HG03103 (cell line): Measurements from ENCODE around the gene ABLIM2.

ENCODE experiments used
- ATAC-seq: cut with Tn5 transposase; IDR thresholded peaks from one replicate; pipeline ENCODE4 v1.9.1; 2021; ENCODE audit warnings: low read depth; ENCODE audit not compliant: unreplicated experiment

The ABLIM2 gene

DNA sequence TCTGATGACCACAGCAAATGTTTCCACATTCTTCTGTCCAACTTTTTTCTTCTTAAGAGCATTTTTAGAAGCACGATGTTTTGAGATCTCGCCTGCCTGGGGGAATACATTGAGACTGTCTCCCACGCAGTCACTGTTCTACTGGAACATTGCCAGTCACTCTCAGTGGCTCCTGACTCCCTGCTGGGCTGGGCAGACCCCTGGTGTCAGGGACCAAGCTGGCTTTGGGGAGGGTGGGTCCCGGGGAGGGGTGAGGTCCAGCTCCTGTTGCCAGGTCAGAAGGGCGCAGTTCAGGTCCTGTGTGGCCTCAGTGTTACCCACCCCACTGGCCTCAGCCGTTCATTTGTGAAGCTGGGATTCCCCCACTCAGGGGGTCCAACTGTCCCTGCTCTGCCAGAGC, 18.9 kb upstream of the ABLIM2 start:
- no peak for ATAC-seq

DNA sequence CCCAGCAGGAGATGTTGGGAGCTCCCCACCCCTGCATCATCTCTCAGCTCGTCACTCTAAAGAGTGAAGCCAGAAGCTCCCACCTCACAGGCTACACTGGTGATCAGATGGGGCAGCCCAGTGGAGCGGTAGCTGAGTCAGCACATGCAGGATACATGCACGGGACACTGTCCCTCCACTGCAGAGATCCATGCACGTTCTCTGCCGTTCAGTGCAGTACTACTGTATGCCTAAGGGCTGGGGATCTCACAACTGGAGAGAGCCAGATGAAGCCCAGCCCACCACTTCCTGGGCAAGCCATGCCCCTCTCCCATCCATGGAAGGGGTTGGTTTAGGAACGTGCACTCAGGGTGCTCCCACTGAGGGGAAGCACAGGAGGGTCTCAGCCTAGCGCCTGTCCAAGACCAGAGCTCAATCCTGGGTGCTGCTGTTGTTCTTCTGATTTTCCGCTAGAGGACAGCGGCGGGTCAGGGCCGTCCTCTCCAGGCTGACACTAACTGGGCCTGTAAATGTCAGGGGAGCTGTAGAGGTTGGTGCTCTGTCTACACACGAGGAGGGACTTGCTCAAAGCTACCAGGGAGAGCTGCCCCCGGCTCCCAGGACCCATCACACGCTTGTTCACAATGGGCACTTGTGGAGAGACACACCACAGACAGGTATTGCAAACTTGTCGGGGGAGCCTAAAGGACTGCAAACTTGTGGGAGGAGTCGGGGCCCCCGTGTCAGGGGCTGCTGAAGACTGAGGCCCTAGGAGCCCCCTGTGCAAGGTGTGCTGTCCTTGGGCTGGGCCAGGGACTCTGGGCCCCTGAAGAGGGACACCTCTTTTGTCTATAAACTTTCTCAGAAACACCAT, 18.2 kb upstream of the ABLIM2 start:
- ATAC-seq = peak; percentile 50

- ATAC-seq = no peak
Observed at GRCh38 chr4:8175686-8176085, 17.1 kb upstream of the ABLIM2 start.

DNA sequence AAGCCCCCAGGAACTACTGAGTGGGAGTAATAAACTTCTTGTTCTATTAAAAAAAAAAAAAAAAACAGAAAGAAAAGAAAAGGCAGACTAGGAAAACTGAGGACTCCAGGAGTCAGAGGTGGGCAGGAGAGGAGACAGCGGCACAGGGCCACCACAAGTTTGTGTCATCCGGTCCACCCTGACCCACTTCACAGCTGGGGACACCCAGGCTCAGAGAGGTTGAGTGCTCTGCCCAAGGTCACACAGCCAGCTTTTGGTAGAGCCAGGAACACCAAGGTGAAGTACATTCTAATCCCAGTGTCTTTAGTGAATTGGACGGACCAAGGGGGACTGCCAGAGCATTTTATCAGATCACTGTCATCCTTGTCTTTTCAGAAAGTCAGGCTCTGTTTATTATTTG, 16.4 kb upstream of the ABLIM2 start:
- no peak for ATAC-seq

DNA sequence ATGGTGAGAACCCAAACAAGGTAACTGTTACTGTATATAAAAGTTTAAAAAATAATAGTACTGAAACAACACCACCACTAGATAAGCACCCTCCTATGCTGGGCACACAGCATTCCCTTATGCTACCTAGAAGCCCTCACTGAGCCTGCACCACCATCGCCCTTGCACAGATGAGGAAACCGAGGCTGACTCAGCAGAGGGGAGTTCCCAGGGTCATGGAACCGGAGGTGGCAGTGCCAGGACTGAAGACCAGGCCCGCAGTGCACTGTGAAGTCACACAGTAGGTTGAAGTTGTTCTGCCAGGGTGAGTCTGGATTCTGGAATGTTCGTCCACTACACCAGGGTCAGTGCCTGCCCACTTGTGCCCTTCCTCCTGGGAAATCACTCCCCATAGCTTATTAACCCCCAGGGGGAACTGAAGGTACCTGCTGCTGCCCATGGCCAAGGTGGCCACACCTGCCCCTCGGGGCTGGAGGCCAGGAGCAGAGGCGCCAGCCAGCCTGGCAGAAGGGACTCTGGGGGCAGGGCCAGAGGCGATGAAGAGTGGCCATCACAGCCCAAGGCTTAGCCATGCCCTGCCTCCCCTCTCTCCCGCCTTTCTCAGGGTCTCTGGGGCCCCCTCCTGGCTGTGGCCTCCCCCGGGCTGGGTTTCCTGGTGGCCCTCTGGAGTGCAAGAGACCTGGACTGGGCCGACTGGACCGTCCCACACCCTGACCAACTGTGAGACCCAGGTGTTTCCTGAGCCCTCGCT, 15.1 kb upstream of the ABLIM2 start:
- ATAC-seq = no peak

GRCh38 chr4:8171984-8172924, 13.6 kb upstream of the ABLIM2 start:
- ATAC-seq = peak; percentile 70

GRCh38 chr4:8171266-8171665, 12.7 kb upstream of the ABLIM2 start:
- ATAC-seq = no peak

DNA sequence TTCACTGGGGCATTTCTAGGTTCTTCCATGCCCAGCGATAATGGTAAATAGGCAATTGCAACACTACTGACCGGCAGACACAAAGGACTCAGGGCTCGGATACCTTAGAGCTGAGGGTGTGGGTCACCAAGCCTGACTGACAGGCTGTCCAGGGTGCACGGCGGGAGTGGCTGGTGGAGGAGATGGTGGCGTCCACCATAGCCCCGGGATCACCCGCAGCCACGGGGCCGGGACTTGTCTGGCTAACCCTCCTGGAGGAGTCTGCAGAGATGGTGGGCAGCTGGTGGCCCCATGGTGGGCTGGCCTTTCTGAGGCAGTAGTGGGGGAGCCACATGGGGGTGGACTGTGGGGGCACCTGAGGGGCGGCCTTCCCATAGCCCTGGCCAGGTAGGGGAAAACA, 11.7 kb upstream of the ABLIM2 start:
- no peak for ATAC-seq

DNA sequence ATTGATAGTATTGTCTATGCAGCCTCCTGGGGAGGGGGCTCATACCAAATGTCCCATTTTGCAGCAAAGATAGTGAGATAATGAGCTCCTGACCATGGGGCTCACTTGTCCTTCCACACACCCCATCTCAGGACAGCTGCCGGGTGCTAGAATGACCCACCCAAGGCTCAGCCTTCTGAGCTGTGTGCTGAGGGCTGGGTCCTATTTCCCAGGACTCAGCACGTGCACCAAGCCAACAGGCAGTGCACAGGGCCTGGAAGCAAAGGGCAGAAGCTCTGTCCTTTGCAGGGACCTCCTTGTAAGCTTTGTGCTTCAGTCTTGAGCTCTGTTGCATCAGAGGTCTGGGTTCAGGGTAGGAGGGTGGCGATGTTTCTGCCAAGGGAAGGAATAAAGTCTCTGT, 11.2 kb upstream of the ABLIM2 start:
- no peak for ATAC-seq

- no peak for ATAC-seq
Observed at GRCh38 chr4:8168832-8169598, 10.4 kb upstream of the ABLIM2 start.

DNA sequence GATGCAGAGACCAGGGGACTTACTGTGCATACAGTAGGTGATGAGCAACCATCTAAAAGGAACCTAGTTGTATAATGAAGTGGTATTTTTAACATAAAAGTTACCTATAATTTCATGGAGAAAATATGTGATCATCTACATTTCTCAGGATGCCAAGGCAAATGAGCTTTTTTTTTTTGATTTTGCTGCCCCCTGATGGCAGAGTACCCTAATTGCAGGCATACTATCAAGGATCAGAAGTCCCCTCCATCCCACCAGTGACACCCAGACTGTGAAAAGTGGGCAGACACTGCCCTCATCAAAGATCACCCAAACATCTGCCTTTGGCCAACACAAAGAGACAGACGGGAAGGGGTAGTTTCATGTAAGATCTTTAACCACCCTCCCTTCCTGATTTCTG, 9.6 kb upstream of the ABLIM2 start:
- no peak for ATAC-seq

DNA sequence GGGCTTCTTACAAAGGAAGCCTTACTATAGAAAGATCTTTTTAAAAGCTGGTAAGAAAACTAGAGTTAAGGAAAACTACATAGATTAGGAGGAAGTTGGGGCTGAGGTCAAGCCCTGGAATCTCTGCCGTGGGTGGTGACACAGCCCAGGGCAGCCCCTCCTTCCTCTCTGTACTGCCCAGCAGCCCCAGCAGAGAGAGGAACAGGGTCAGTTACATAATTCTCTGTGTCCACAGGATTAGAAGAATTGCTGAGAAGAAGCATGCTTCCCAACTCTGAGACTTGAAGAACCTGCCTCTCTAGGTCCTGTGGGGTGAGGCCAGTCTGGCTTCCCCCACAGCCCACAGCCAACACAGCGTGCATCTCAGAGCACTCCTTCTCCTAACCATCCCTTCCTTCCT, 9.2 kb upstream of the ABLIM2 start:
- no peak for ATAC-seq

- ATAC-seq = no peak
Observed at GRCh38 chr4:8167291-8167690, 8.7 kb upstream of the ABLIM2 start.

DNA sequence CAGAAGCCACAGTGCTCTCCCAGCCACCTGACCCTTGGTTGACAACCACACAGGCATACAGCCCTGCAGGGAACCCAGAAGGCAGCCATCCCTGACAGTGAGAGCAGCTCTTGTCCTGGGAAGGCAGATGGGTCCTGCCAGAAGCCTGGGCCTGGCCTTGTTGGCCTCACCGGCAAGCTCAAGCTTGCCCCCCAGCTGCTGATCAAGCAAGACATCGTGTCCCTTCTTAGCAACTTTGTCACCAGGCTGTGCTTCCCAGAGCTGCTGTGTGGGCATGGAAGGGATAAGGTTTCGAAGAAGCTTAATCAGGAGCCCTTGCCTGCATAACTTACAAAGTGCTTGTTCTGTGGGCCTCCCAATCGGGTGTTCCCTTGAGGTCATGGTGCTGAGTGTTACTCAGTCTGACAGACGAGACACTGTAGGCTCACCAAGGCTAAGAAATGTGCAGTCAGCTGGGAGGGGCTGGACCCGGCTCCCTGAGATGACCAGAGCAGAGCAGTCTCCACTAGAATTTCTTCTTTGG, 6.8 kb upstream of the ABLIM2 start:
- ATAC-seq = no peak

GRCh38 chr4:8164687-8165086, 6.1 kb upstream of the ABLIM2 start:
- no peak for ATAC-seq

- no peak for ATAC-seq
Observed at GRCh38 chr4:8164194-8164565, 5.6 kb upstream of the ABLIM2 start.

- ATAC-seq = no peak
Observed at GRCh38 chr4:8163436-8164193, 5.0 kb upstream of the ABLIM2 start.

DNA sequence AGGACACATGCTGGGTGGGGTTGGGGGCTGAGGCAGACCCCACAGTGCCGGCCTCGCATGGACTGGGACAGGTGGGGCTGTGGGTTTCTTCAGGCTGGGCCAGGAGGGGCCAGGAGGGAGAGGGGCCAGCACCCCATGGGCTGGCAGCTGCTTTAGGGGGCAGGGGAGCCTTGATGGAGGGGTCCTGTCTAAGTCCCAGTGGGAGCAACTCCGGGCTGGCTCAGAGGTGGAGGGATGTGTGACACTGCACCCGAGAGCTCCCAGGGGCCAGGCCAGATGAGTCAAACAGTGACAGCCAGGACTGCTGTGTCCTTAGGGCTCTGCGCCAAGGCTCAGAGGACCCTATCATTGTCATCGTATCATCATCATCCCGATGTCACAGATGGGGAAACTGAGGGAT, 4.4 kb upstream of the ABLIM2 start:
- ATAC-seq = no peak

DNA sequence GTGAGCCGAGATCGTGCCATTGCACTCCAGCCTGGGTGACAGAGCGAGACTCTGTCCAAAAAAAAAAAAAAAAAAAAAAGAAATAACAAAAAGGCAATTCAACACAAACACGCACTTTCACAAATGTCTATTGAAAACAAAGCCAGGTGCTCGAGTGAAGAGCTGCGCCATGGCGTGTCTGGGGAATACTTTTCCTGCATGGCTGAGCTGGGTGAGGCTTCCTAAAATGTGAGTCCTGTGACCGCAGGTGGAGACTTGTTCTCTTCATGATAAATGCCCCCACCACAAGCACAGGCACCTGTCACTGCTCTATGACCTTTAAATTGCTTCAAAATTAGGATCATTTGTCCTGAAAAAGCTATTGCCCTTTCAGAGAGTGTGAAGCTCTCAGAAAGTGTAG, 4.0 kb upstream of the ABLIM2 start:
- no peak for ATAC-seq
